H1 (cell line): Measurements from ENCODE around the gene NPHP4. TPM values are rescaled to one million over a fixed set of nuclear protein-coding genes. Genes with fewer than 3 reads are reported as not detected.

Experiments used
- CTCF ChIA-PET: fragments of 300-600 bp; sonication (Branson Sonifier 250); formaldehyde crosslinking; loops from one replicate; lab custom pipeline; 2021; ENCODE audit not compliant: partially characterized antibody; lab: Charles Lee
- POLR2A ChIA-PET: fragments of 300-600 bp; sonication (Branson Sonifier 250); formaldehyde crosslinking; loops from one replicate; lab custom pipeline; 2021; ENCODE audit warnings: inconsistent platforms; ENCODE audit not compliant: partially characterized antibody; lab: Charles Lee
- DNase-seq, 2 experiments: peaks; one replicate each; pipeline versions ENCODE4 v3.0.0 to v3.0.0-alpha.2; 2010 to 2022; ENCODE audit warnings: low spot score in 2 of 2, low read depth in 1 of 2, mixed read lengths in 1 of 2
- FAIRE-seq: peaks from 2 replicates; lab custom pipeline; 2011; peaks lifted over from hg19 to GRCh38; lab: Jason Lieb, UNC
- H2AFZ ChIP-seq: 2 replicates; pipeline ENCODE4 v1.8.1; 2012; ENCODE audit warnings: low read length, inconsistent platforms
- H2AK5ac ChIP-seq: 2 replicates; pipeline ENCODE4 v1.6.1; 2013; ENCODE audit warnings: low read depth, low read length
- H2BK120ac ChIP-seq: replicated peaks from 2 replicates; pipeline ENCODE3; 2013; ENCODE audit warnings: low read depth, low read length, inconsistent platforms
- H2BK12ac ChIP-seq: 2 replicates; pipeline ENCODE4 v1.6.1; 2013; ENCODE audit warnings: low read depth, low read length
- H2BK15ac ChIP-seq: 2 replicates; pipeline ENCODE4 v1.6.1; 2013; ENCODE audit warnings: low read length
- H2BK20ac ChIP-seq: 2 replicates; pipeline ENCODE4 v1.6.1; 2013; ENCODE audit warnings: low read length
- H2BK5ac ChIP-seq: 2 replicates; pipeline ENCODE4 v1.6.1; 2013; ENCODE audit warnings: low read depth, low read length
- H3K14ac ChIP-seq: 2 replicates; pipeline ENCODE4 v1.6.1; 2013; ENCODE audit warnings: inconsistent platforms; ENCODE audit not compliant: insufficient read length
- H3K18ac ChIP-seq: 2 replicates; pipeline ENCODE4 v1.6.1; 2013; ENCODE audit warnings: low read length; ENCODE audit errors: extremely low read depth
- H3K23ac ChIP-seq: 2 replicates; pipeline ENCODE4 v1.6.1; 2013; ENCODE audit warnings: inconsistent platforms; ENCODE audit not compliant: insufficient read length
- H3K23me2 ChIP-seq: 2 replicates; pipeline ENCODE4 v1.6.1; 2013; ENCODE audit warnings: low read depth, low read length
- H3K27ac ChIP-seq: 2 replicates; pipeline ENCODE4 v1.6.1; 2011; ENCODE audit warnings: low read depth, low read length, inconsistent platforms
- H3K27me3 ChIP-seq, 4 experiments: replicated peaks in 1 of 4; 1 replicate in 1 of 4; 2 replicates in 3 of 4; pipeline versions ENCODE4 v1.6.1 to v1.8.1; 2011 to 2013; ENCODE audit warnings: low read length in 3 of 4, mild to moderate bottlenecking in 3 of 4, inconsistent platforms in 2 of 4, mixed read lengths in 2 of 4, moderate library complexity in 1 of 4; ENCODE audit not compliant: control insufficient read depth in 3 of 4, insufficient read depth in 3 of 4; ENCODE audit errors: extremely low read depth in 1 of 4
- H3K36me3 ChIP-seq, 4 experiments: 2 replicates each; pipeline versions ENCODE4 v1.6.1 to v1.8.1; 2011 to 2013; ENCODE audit warnings: mild to moderate bottlenecking in 4 of 4, low read length in 3 of 4, moderate library complexity in 2 of 4, control low read depth in 1 of 4, inconsistent platforms in 1 of 4; ENCODE audit not compliant: insufficient read depth in 4 of 4, control insufficient read depth in 2 of 4
- H3K4ac ChIP-seq: replicated peaks from 2 replicates; pipeline ENCODE3; 2013; ENCODE audit warnings: low read length, low read depth, mixed read lengths, inconsistent platforms; ENCODE audit not compliant: insufficient read length
- H3K4me1 ChIP-seq, 4 experiments: replicated peaks in 1 of 4; 1 replicate in 1 of 4; 2 replicates in 3 of 4; pipeline versions ENCODE4 v1.6.1 to v1.8.1; 2011 to 2013; ENCODE audit warnings: low read length in 3 of 4, inconsistent platforms in 2 of 4, mixed read lengths in 1 of 4; ENCODE audit not compliant: insufficient read depth in 4 of 4, control insufficient read depth in 3 of 4
- H3K4me2 ChIP-seq, 2 experiments: 2 replicates each; pipeline versions ENCODE4 v1.6.1 to v1.8.1; 2011 to 2013; ENCODE audit warnings: low read depth in 2 of 2, low read length in 2 of 2, control low read depth in 1 of 2, inconsistent platforms in 1 of 2, mild to moderate bottlenecking in 1 of 2; ENCODE audit not compliant: insufficient read depth in 1 of 2
- H3K4me3 ChIP-seq, 4 experiments: fragments of 200-600, 300-600 bp in 1 of 4; sonication (generic), shearing (Covaris generic), sonication (Bioruptor Twin) in 1 of 4; 2 replicates each; pipeline versions ENCODE4 v1.5.1 to v1.8.1; 2011 to 2016; ENCODE audit warnings: low read length in 4 of 4, low read depth in 3 of 4, control low read depth in 2 of 4, inconsistent platforms in 2 of 4, mild to moderate bottlenecking in 2 of 4, mixed read lengths in 1 of 4, moderate library complexity in 1 of 4; ENCODE audit not compliant: insufficient read depth in 2 of 4; ENCODE audit errors: extremely low read depth in 1 of 4
- H3K56ac ChIP-seq: replicated peaks from 2 replicates; pipeline ENCODE3; 2013; ENCODE audit warnings: low read depth, mild to moderate bottlenecking, mixed read lengths, low read length, inconsistent platforms; ENCODE audit not compliant: insufficient read length
- H3K79me1 ChIP-seq: 2 replicates; pipeline ENCODE4 v1.6.1; 2013; ENCODE audit warnings: low read depth, low read length, control low read depth
- H3K79me2 ChIP-seq, 2 experiments: 2 replicates each; pipeline versions ENCODE4 v1.6.1 to v1.8.1; 2012 to 2013; ENCODE audit warnings: low read length in 2 of 2, mild to moderate bottlenecking in 2 of 2, inconsistent platforms in 1 of 2; ENCODE audit not compliant: insufficient read depth in 2 of 2, control insufficient read depth in 1 of 2
- H3K9ac ChIP-seq, 4 experiments: replicated peaks in 1 of 4; 1 replicate in 1 of 4; 2 replicates in 3 of 4; pipeline versions ENCODE4 v1.6.1 to v1.8.1; 2011 to 2013; ENCODE audit warnings: low read depth in 3 of 4, low read length in 3 of 4, control low read depth in 2 of 4, mild to moderate bottlenecking in 2 of 4, moderate library complexity in 2 of 4, inconsistent platforms in 1 of 4; ENCODE audit errors: extremely low read depth in 1 of 4
- H3K9me3 ChIP-seq, 2 experiments: 2 replicates each; pipeline versions ENCODE4 v1.6.1 to v1.8.1; 2012 to 2013; ENCODE audit warnings: mild to moderate bottlenecking in 2 of 2, moderate library complexity in 2 of 2, control low read depth in 1 of 2, inconsistent platforms in 1 of 2, low read depth in 1 of 2, low read length in 1 of 2, mixed read lengths in 1 of 2; ENCODE audit not compliant: insufficient read depth in 2 of 2
- H4K20me1 ChIP-seq, 2 experiments: replicated peaks in 1 of 2; 2 replicates each; pipeline versions ENCODE3 to v1.8.1; 2011 to 2013; ENCODE audit warnings: inconsistent platforms in 2 of 2, low read length in 2 of 2, mild to moderate bottlenecking in 1 of 2; ENCODE audit not compliant: insufficient read depth in 2 of 2, control insufficient read depth in 1 of 2
- H4K5ac ChIP-seq: 2 replicates; pipeline ENCODE4 v1.6.1; 2013; ENCODE audit warnings: low read length, low read depth, mixed read lengths, inconsistent platforms; ENCODE audit not compliant: insufficient read length
- H4K8ac ChIP-seq: 2 replicates; pipeline ENCODE4 v1.8.0; 2013; ENCODE audit warnings: mild to moderate bottlenecking, moderate library complexity, low read length, inconsistent platforms; ENCODE audit not compliant: insufficient read depth; ENCODE audit errors: extremely low read depth
- H4K91ac ChIP-seq: replicated peaks from 2 replicates; pipeline ENCODE3; 2013; ENCODE audit warnings: low read length, mixed read lengths, inconsistent platforms; ENCODE audit not compliant: insufficient read length
- HDAC2 ChIP-seq, 2 experiments: fragments of 300-600 bp in 1 of 2; sonication (generic) in 1 of 2; IDR thresholded peaks; 2 replicates each; pipeline ENCODE4 v1.6.1; 2011 to 2012; ENCODE audit warnings: low read depth in 2 of 2, low read length in 2 of 2, mild to moderate bottlenecking in 2 of 2, moderate library complexity in 2 of 2, borderline replicate concordance in 1 of 2, inconsistent platforms in 1 of 2
- WGBS, 2 experiments: shearing (Covaris generic) in 1 of 2; methylation state at CpG; one replicate each; pipeline versions ENCODE4 v1.1.6 to v1.1.7; 2013 to 2015; ENCODE audit warnings: low lambda C conversion rate in 2 of 2, mixed read lengths in 2 of 2, inconsistent platforms in 1 of 2, low coverage in 1 of 2, missing lambda C conversion rate in 1 of 2; ENCODE audit not compliant: insufficient replicate concordance in 2 of 2, insufficient coverage in 1 of 2, insufficient read length in 1 of 2; ENCODE audit errors: extremely low coverage in 1 of 2, missing lambda C conversion rate in 1 of 2; 5-methylcytosine and 5-hydroxymethylcytosine counted together
- polyA plus RNA-seq, 7 experiments: library from polyadenylated mRNA; depleted of rRNA in 3 of 7; stranded (reverse) in 5 of 7; unstranded in 2 of 7; fragments of >200 nt in 5 of 7; fragments of 200-250 nt in 2 of 7; gene quantifications; 1 replicate in 5 of 7; 2 replicates in 1 of 7; 4 replicates in 1 of 7; pipeline versions ENCODE4 v1.2.1 to v1.2.3, GENCODE V29; 2011 to 2013; ENCODE audit warnings: missing spikeins in 2 of 7, mixed read lengths in 2 of 7
- total RNA-seq: library from RNA; stranded (reverse); fragmentation: NEBNext Ultra II Directional; extraction: Animal tissue kit (Norgen Biotek cat#: 25700); gene quantifications from 2 replicates; pipeline ENCODE4 v1.2.1, GENCODE V29; 2021

NPHP4 gene
- total and polyA plus RNA-seq, 2 of the 8 experiments (the other 6 are each of a cell fraction or from before 2014, with no cell fraction given): 5.8 to 14.0 TPM

DNA sequence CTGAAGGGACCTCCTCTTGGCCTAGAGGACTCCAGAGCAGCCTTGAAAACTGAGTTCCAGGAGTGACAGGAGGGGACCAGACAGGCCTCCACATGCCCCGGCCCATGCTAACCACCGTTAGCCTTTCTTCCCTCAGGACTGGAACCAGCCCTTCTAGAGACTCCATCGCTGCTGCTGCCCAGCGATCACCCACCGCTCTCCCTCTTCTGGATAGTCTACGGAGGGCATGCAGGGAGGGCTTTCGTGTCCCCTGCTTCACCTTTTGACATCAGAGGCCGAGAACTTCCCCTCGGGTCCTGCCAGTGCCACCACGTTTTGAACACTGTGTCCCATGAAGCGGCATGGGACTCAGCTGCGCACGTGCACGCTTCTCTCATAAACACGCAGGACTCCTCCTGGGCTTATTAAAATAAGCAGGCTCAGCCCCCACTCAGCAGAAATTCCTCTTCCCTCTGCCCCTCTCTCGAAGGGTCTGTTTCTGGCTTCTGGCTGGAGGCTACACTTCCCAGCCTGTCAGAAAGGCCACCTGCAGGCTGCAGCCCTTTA, 26.6 kb downstream of the NPHP4 start:
- no peaks in the 10 kb centered on the region for H4K20me1 ChIP-seq
- H2BK15ac ChIP-seq: no peak overlapping the region
- peaks cover 5% of the 10 kb centered on the region for H3K79me1 ChIP-seq
- no peak for TF ChIP-seq HDAC2 (IDR thresholded peaks at IDR 0.05; ENCODE audit: borderline replicate concordance in 1 of 2, low read depth in 2 of 2, low read length in 2 of 2)
- TF ChIP-seq, all 59 proteins: peak for 0
- H3K4ac ChIP-seq: no peak overlapping the region
- H2BK20ac ChIP-seq: no peak overlapping the region
- H3K18ac ChIP-seq: no peak overlapping the region
- H3K14ac ChIP-seq: no peak overlapping the region
- H4K8ac ChIP-seq: peak overlapping the region; percentile 16; the same call in 1 of the 2 replicates
- H3K9me3 ChIP-seq: no peaks in the 10 kb centered on the region
- H3K36me3 ChIP-seq: peaks cover 0 to 8% (median 2%) of the 10 kb centered on the region in 4 experiments; a peak in 3 of 8 replicates
- DNase-seq (no peak), FAIRE-seq (no peak)
- H3K4me2 ChIP-seq: no peak overlapping the region
- H4K91ac ChIP-seq: no peak overlapping the region
- no peak overlapping the region for H2BK12ac ChIP-seq
- CTCF ChIA-PET: interaction anchor here (0.9 to 1.5 kb wide), 2 partner anchors 9 to 130 kb away, joined by 3 read pairs; no protein-coding TSS in a partner anchor
- H3K23me2 ChIP-seq: no peaks in the 10 kb centered on the region
- no peak overlapping the region for H3K4me3 ChIP-seq
- H3K27me3 ChIP-seq: no peaks in the 10 kb centered on the region
- H3K9ac ChIP-seq: no peak overlapping the region
- H3K79me2 ChIP-seq: no peaks in the 10 kb centered on the region
- no peak overlapping the region for H2BK120ac ChIP-seq
- H3K4me1 ChIP-seq: peaks cover 0 to 1% (median 0%) of the 10 kb centered on the region in 4 experiments; a peak in 1 of 7 replicates
- WGBS, 2 experiments: 86% methylated on average over 16 of the region's 16 CpGs; no CpG with 5 or more reads in 1 of the 2 experiments
- no peak overlapping the region for H3K23ac ChIP-seq
- H2AK5ac ChIP-seq: no peak overlapping the region
- POLR2A ChIA-PET: no interaction called here
- no peak overlapping the region for H4K5ac ChIP-seq
- H3K56ac ChIP-seq: no peak overlapping the region
- H3K27ac ChIP-seq: no peak overlapping the region
- H2BK5ac ChIP-seq: no peak overlapping the region; the same call in 1 of the 2 replicates
- H2AFZ ChIP-seq: no peak overlapping the region
